NCI-H2081 (cell line): ENCODE results near the gene HGD.
"Not testable (repeated sequence)": the region's sequence is repeated elsewhere in the genome, so short reads cannot be mapped to it uniquely, and the experiment has no call there.

Experiments
- DNase-seq, 2 experiments: peaks; one replicate each; lab custom pipeline; 2025; lab: John Stamatoyannopoulos, UW

HGD gene

GRCh38 chr3:120680193-120680894, 1.7 kb downstream of the HGD start:
- DNase-seq, result no peak

- DNase-seq, result no peak
Measured at GRCh38 chr3:120678984-120679383, 3.1 kb downstream of the HGD start.

GRCh38 chr3:120678331-120678947, 3.6 kb downstream of the HGD start:
- no peak for DNase-seq

GRCh38 chr3:120677193-120677592, 4.8 kb downstream of the HGD start:
- DNase-seq, result not testable (repeated sequence)

DNA sequence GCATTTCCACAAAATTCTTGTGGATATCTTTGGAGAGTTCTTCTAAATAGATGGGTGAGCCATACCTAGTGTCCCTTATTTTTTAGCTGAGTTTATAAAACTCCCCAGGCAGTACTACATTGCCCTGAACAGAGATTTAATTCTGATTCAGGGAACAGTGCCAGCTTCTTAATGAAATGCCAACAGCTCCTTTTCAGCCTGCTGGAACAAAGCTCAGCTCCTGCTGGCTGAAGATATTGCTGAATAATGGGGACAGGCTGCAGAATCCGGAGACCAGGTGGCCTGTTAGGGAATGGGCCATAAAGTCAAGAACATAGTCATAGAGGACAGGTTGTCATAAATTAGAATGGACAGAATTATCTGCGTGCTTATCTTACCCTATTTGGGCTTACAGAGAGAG, 8.9 kb downstream of the HGD start:
- DNase-seq, result no peak

GRCh38 chr3:120670576-120670975, 11.5 kb downstream of the HGD start:
- no peak for DNase-seq

GRCh38 chr3:120664926-120665325, 17.1 kb downstream of the HGD start:
- DNase-seq, result no peak

DNA sequence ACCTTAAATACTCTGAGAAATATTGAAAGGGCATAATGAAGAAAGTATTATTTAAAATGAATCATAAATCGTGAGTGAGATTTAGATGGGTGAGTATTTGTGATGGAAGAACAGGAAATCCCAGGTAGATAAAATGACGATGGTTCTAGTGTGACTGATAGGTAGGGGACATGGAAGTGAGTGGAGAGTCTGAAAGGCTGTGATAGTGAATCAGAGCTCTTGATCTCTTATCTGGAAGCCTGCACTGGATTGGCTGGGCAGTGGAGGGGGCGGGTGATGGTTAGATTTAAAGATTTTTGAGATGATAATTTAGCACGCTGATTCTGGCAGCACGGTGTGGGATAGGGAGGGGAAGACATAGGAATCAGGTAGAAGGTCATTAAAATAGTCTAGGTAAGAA, 20.1 kb downstream of the HGD start:
- DNase-seq, result no peak

- DNase-seq, result no peak
Measured at GRCh38 chr3:120661106-120661905, 20.7 kb downstream of the HGD start.

GRCh38 chr3:120659834-120660233, 22.2 kb downstream of the HGD start:
- no peak for DNase-seq

GRCh38 chr3:120659285-120659684, 22.8 kb downstream of the HGD start:
- no peak for DNase-seq

DNA sequence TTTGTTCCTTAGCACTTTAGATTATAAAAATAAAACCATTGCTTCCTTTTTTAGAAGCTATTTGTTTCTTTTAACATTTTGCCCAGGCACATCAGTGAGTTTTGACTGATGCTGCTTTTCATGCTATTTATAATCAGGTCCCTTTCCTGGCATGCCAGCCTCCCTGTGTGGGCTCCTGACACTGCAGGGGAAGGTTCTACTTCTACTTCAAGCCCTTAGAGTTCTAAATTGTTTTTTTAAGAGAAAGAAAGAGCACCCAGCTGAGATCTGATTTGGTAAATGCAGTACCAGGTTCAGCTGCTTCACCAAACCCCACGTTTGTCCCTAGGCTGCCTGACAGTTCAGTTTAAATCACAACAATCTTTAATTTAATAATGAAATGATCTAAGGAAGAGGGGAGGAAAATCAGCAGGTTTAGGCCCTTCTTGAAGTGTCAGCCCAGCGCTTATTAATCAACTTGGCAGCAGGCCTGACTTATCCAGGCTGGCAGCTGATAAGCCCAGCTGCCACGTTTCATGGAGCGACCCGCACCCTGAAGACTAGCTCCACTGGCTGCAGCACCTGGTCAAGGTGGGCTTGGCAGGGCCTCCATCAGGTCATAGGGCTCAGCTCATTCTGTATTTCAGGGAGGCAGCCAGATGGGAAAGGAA, 29.0 kb downstream of the HGD start:
- no peak for DNase-seq

GRCh38 chr3:120652281-120652680, 29.8 kb downstream of the HGD start:
- DNase-seq, result no peak

- DNase-seq, result no peak
Measured at GRCh38 chr3:120650311-120650710, 31.7 kb downstream of the HGD start.

DNA sequence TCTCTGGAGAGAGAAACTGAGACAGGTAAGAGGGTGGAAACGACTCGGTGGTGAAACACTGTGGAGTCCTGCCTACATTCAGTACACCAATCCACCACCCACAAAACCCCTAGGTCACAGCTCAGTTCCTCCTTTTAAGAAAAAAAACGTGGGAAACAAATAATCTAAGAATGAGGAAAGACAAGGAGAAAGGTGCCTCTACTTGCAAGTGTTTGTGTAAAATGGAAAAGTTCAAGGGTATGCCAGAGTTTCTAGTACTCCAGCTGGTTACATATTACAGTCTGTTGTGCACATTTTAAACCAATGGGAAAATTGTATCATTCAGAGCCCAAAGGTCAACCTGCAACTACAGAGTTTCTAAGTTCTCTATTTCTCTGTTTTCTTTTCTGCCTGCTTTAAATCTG, 32.2 kb downstream of the HGD start:
- DNase-seq, result no peak

DNA sequence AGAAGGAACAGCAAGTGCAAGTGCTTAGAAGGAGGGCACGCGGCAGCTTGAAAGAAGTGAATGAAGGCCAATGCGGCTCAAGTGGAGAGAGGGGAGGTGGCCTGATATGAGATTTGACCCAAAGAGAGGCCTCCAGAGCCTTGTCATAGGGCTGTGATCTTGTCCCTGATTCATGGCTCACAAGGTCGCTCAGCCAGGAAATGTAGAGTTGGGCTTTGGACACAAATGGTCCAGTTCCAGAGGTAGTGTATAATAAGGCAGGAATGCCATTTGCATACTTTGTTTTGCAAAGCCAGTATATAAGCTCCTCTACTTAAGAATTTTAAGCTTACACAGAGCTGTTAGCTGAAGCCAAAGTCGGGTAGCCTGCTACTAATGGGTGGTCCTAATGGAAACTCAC, 33.7 kb downstream of the HGD start:
- no peak for DNase-seq

DNA sequence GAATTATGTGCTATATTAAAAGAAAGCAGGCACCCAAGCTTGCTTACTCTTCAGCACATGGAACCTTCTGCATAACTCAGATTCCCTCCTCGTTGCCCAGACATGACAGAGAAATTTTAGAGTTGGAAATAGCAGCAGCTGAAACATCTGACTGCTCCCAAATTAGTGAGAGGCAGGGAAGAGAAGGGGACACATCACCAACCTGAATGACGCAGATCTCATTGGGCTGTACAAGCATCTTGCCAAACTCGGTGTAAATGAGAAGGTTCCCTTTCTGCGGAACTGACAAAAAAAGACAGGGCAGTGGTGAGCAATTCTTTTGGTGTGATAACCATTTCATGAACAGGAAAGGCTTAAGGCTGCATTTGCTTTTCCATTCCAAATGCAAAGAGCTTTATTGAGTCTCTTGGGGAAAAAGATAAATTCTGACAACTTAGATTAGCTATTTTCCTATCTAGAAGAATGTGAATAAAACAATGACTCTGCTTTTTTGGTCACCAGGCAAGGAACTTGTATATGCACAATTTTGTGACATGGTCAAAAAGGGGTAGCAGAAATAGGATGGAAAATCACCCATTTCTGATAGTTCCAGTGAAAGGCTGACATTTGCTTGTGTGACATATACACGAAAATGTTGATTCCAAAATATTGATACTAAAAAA, 35.1 kb downstream of the HGD start:
- no peak for DNase-seq

DNA sequence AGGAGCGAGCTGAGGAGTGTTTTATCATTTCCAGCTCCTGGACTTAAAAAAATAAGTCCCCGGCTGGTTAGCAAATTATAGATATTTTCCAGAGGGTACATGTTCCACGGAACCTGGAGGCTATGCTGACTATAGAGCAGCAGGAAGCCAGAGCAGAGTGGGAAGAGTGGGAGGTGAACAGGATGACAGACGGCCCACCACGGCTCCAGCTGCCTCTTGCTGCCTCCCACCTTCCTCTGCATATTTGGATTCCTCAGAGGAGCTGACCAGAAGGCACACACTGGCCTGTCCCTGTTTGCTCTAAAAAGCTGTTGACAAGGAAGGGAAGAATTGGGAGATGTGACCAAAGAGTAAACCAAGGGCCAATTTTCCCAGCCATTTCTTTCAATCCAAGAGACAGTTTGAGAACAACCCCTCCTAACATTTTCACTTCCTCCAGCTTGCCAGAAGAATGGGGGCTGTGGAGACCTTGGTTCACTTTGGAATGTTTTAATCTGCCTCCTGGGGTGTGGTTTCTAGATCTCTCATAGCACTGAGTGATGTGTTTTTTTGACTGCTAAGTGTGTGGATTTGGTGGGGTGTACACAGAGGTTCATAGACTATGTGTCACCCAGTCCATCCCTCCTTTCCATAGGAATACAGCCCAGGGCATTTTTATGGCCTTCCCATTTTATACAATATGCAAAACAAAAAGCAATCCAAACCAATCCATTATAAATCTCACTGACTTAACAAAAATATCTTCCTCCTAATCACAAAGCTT, 36.8 kb downstream of the HGD start:
- DNase-seq, result no peak

- no peak for DNase-seq
Measured at GRCh38 chr3:120642368-120642948, 39.6 kb downstream of the HGD start.

GRCh38 chr3:120641696-120642246, 40.3 kb downstream of the HGD start:
- no peak for DNase-seq

DNA sequence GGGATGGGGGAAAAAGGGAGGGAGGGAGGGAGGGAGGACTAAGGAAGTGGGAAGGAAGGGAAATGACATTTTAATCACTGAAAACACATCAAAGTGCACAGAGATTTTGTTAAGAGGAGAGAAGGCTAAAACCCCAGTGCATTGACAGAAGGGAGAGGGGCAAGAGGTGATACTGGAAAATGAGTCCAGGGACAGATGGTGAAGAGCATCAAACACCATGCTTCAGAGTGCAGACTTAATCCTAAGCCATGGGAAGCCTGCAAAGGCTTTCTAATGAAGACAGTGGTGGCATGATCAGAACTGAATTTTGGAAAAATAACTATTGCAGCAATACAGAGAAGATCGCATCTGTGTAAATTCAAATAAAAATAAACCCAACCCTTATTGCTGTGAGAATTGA, 41.8 kb downstream of the HGD start:
- no peak for DNase-seq
